ENCODE measurements around the gene HOXA11.

HOXA11 gene

DNA sequence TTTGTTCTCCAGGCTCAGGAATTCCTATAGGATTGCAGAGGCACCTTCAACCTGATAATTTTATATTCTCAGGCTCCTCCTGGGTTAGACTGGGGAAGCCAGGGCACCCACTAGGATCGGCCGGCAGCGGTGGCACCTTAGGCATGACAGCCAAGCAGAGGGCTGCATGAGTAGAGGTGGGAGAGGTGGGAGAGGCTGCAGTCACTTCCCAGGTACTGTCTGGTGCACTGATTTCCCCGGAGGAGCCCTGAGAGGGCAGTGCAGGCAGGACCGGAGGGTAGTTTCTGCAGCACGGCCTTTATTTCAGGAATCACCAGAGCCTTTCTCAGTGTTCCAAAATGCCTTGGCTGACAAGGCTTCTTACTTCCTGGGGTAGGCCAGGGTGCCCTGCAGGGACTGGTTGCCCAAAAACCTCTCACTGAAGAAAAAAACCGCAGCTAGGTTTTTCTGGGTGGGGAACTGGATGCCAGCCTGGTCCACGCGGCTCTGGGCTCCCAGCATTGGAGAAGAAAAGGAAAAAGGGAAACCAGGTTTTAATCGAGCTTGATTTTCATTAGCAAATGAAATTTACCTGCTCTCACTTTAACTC lies 18.4 kb upstream of the HOXA11 start:
- Histone ChIP-seq H3K79me2 (ENCODE audit: insufficient read depth, low read length) (no peaks in the 10 kb centered on the region), H3K9ac (ENCODE audit: low read depth, low read length) (no peak overlapping the region), H3K27me3 (ENCODE audit: insufficient read depth, low read length, poor library complexity) (peaks cover 20% of the 10 kb centered on the region), H3K9me3 (ENCODE audit: insufficient read depth, low read length, severe bottlenecking) (no peaks in the 10 kb centered on the region), H3K27ac (ENCODE audit: low read length) (no peak overlapping the region), H2AFZ (ENCODE audit: low read depth, low read length) (no peak overlapping the region), H3K4me1 (ENCODE audit: insufficient read depth, low read length) (peaks cover 20% of the 10 kb centered on the region), H3K4me2 (ENCODE audit: insufficient read depth, low read length) (no peak overlapping the region), H3K4me3 (ENCODE audit: low read depth in 1 of 2, low read length in 2 of 2) (no peak overlapping the region), H3K36me3 (ENCODE audit: insufficient read depth, low read length) (no peaks in the 10 kb centered on the region), H4K20me1 (ENCODE audit: insufficient read depth, low read length) (no peaks in the 10 kb centered on the region)
- ATAC-seq (ENCODE audit: insufficient read depth, low read depth) (no peak), DNase-seq (no peak)
- TF ChIP-seq EZH2 (IDR thresholded peaks at IDR 0.05; ENCODE audit: borderline replicate concordance, low read depth, low read length, severe bottlenecking): peak; percentile 27
- TF ChIP-seq, protein P1, sequence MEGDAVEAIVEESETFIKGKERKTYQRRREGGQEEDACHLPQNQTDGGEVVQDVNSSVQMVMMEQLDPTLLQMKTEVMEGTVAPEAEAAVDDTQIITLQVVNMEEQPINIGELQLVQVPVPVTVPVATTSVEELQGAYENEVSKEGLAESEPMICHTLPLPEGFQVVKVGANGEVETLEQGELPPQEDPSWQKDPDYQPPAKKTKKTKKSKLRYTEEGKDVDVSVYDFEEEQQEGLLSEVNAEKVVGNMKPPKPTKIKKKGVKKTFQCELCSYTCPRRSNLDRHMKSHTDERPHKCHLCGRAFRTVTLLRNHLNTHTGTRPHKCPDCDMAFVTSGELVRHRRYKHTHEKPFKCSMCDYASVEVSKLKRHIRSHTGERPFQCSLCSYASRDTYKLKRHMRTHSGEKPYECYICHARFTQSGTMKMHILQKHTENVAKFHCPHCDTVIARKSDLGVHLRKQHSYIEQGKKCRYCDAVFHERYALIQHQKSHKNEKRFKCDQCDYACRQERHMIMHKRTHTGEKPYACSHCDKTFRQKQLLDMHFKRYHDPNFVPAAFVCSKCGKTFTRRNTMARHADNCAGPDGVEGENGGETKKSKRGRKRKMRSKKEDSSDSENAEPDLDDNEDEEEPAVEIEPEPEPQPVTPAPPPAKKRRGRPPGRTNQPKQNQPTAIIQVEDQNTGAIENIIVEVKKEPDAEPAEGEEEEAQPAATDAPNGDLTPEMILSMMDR (IDR thresholded peaks at IDR 0.05; ENCODE audit: borderline replicate concordance, extremely low read depth, low read length, poor library complexity, severe bottlenecking): no peak

- Histone ChIP-seq H2AFZ (ENCODE audit: low read depth, low read length) (no peak overlapping the region), H3K9ac (ENCODE audit: low read depth, low read length) (no peak overlapping the region), H3K36me3 (ENCODE audit: insufficient read depth, low read length) (no peaks in the 10 kb centered on the region), H3K4me2 (ENCODE audit: insufficient read depth, low read length) (no peak overlapping the region), H3K9me3 (ENCODE audit: insufficient read depth, low read length, severe bottlenecking) (no peaks in the 10 kb centered on the region), H3K27ac (ENCODE audit: low read length) (no peak overlapping the region), H3K4me3 (ENCODE audit: low read depth in 1 of 2, low read length in 2 of 2) (no peak overlapping the region), H4K20me1 (ENCODE audit: insufficient read depth, low read length) (no peaks in the 10 kb centered on the region), H3K27me3 (ENCODE audit: insufficient read depth, low read length, poor library complexity) (peaks cover 24% of the 10 kb centered on the region), H3K79me2 (ENCODE audit: insufficient read depth, low read length) (no peaks in the 10 kb centered on the region), H3K4me1 (ENCODE audit: insufficient read depth, low read length) (peaks cover 25% of the 10 kb centered on the region)
- no peak for ATAC-seq (ENCODE audit: insufficient read depth, low read depth)
- TF ChIP-seq, protein P1 (IDR thresholded peaks at IDR 0.05; ENCODE audit: borderline replicate concordance, extremely low read depth, low read length, poor library complexity, severe bottlenecking): no peak
- TF ChIP-seq EZH2 (IDR thresholded peaks at IDR 0.05; ENCODE audit: borderline replicate concordance, low read depth, low read length, severe bottlenecking): no peak
- no peak for DNase-seq
Measured at GRCh38 chr7:27202862-27203134, 17.8 kb upstream of the HOXA11 start.

DNA sequence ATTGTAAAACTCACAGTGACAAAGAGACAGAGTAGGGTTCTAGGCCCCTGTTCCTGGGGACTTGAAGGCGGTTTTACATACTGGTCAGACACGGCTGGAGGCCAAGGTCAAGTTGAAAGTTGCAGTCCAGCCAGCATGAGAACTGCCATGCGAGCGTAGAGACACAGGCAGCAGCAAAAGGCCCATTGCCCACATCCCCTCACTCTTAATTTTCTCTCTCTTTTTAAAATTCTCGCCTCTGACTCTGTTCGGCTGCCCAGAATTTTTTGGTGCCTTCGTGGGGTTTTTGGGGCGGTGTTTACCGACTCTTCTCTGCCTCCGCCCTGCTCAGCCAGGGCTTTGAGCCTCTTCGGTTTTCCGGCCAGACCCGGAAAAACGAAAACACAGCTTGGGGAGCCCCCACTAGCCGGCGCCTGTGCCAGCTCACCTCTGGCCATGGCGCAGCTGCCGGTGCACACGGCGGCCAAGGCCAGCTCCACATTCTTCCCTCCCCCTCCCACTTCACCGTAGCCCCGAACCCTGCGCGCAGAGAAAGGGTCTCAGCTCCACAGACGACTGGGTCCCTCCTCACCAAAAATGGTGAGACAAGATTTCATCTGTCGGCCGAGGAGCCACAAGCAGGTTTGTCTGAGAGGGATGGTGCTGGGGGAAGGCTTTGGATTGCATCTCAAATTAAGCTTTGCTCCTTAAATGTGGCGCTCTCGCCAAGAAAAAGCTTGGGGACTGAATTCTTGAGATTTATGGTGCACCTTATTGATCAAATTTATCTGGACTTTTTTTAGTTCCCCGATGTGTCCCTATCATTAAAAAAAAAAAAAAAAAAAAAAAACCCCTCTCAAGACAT lies 17.2 kb upstream of the HOXA11 start:
- no peaks in the 10 kb centered on the region for H3K9me3 ChIP-seq (ENCODE audit: insufficient read depth, low read length, severe bottlenecking)
- H3K36me3 ChIP-seq (ENCODE audit: insufficient read depth, low read length): no peaks in the 10 kb centered on the region
- H3K27ac ChIP-seq (ENCODE audit: low read length): no peak overlapping the region
- no peaks in the 10 kb centered on the region for H3K79me2 ChIP-seq (ENCODE audit: insufficient read depth, low read length)
- H3K4me1 ChIP-seq (ENCODE audit: insufficient read depth, low read length): peaks cover 30% of the 10 kb centered on the region
- H3K4me3 ChIP-seq (ENCODE audit: low read depth in 1 of 2, low read length in 2 of 2): no peak overlapping the region
- no peak for ATAC-seq (ENCODE audit: insufficient read depth, low read depth)
- no peak for TF ChIP-seq EZH2 (IDR thresholded peaks at IDR 0.05; ENCODE audit: borderline replicate concordance, low read depth, low read length, severe bottlenecking)
- TF ChIP-seq, protein P1 (IDR thresholded peaks at IDR 0.05; ENCODE audit: borderline replicate concordance, extremely low read depth, low read length, poor library complexity, severe bottlenecking): no peak
- no peak for DNase-seq
- H4K20me1 ChIP-seq (ENCODE audit: insufficient read depth, low read length): no peaks in the 10 kb centered on the region
- no peak overlapping the region for H3K4me2 ChIP-seq (ENCODE audit: insufficient read depth, low read length)
- no peak overlapping the region for H3K9ac ChIP-seq (ENCODE audit: low read depth, low read length)
- H2AFZ ChIP-seq (ENCODE audit: low read depth, low read length): no peak overlapping the region
- H3K27me3 ChIP-seq (ENCODE audit: insufficient read depth, low read length, poor library complexity): peaks cover 29% of the 10 kb centered on the region

Data from DND-41 (cell line).